ENCODE measurements around the gene GPR146. TPM values are rescaled to one million over a fixed set of nuclear protein-coding genes. Genes with fewer than 3 reads are reported as not detected.

GPR146 gene
- total RNA-seq, 8 experiments from 2014 or later: 1.00 to 4.6 (median 1.4) TPM

DNA sequence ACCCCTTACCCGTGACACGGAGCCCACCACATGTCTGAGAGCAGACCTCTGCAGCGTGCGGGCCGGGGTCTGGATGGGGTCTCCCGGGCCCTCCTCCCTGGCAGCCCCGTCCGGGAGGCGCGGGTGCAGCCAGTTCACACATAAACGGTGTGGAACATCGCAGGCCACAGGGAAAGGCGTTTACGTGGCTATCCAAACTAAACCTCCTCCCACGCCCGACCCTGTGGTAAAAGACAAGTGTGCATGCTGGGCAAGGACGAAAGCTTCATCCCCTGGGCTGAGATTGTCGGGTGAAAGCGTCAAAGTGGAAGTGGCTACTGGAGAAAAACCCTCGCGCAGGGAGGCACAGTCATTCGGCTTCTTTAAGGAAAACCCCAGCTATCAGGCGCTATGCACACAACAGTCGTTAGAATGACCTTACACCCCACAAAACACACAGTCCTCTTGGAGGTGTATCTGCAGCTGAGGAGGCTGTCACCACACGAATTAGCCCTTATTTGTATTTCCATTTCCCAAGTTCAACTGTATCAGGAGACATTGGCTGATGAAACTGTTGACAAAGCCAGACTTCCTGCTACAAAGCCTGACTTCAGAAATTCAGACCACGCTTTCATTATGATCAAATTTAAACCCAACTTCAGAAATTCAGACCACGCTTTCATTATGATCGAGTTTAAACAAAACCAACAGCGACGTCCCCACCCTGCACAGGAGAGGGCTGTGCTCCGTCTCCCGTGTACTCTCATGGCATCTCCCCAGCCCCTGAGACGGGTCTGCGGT lies 58.9 kb downstream of the GPR146 start:
- H3K27ac ChIP-seq: no peak overlapping the region
- WGBS, 10 experiments: 50 to 100% (median 88%) methylated on average over 1 to 13 of the region's 34 CpGs; no CpG with 5 or more reads in 2 of the 10 experiments
- in situ Hi-C loops (cut with MboI; ENCODE audit: low pct_unique_long_range_greater_than_20kb in 2 of 9, low sequenced_read_pairs in 9 of 9, unreplicated experiment in 9 of 9): no loop called here
- H3K4me3 ChIP-seq: no peak overlapping the region
- ATAC-seq (replicated peaks in 6 of 8): no peak
- H3K4me1 ChIP-seq (replicated peaks in 1 of 2): peaks cover 33 to 38% of the 10 kb centered on the region in 2 donors

- ATAC-seq (replicated peaks in 6 of 8): peak in 2 of 8 experiments; percentile 5 to 8
- Histone ChIP-seq H3K27ac (peak overlapping the region; percentile 19 to 30), H3K4me3 (no peak overlapping the region), H3K4me1 (replicated peaks in 1 of 2) (peaks cover 33 to 38% of the 10 kb centered on the region in 2 donors)
- in situ Hi-C loops (cut with MboI; ENCODE audit: low pct_unique_long_range_greater_than_20kb in 2 of 9, low sequenced_read_pairs in 9 of 9, unreplicated experiment in 9 of 9): no loop called here
- 90 to 100% (median 100%) methylated on average over 1 to 7 of the region's 21 CpGs; no CpG with 5 or more reads in 5 of the 10 experiments for WGBS, 10 experiments
Observed at GRCh38 chr7:1103789-1104515, 59.6 kb downstream of the GPR146 start.

DNA sequence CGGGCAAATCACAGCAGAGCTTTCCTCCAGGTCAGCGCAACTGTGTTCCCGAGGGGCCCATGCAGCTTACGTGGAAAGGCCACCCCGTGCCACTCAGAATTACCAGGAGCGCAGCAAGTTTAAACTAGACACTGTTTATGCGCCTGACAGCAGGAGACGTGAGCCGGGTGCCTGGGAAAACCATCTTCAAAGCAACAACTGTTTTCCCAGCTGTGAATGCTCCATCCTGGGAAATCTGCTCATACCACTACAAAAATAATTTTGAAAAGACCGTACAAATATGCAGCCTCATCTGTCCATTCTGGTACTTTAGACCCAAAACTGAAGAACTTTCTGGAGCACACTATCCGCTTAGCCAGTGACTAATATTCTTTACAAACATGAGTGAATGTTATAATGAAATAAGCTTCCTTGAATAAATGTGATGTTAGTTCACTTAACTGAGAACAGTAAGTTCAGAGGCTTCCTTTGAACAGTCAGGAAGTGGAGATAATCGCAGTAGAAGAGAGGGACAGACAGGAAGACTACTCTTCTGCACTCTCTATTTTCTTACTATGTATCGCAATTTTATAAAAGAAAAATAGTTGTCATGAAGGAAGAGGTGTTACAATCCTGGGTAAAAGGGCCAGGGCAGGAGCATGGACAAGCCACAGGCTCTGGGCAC lies 60.3 kb downstream of the GPR146 start:
- Histone ChIP-seq H3K27ac (no peak overlapping the region), H3K4me1 (replicated peaks in 1 of 2) (peaks cover 33 to 38% of the 10 kb centered on the region in 2 donors), H3K4me3 (no peak overlapping the region)
- 88 to 100% (median 95%) methylated on average over 2 to 9 of the region's 13 CpGs for WGBS, 10 experiments
- ATAC-seq (replicated peaks in 6 of 8): peak in 1 of 8 experiments; percentile 43
- in situ Hi-C loops (cut with MboI; ENCODE audit: low pct_unique_long_range_greater_than_20kb in 2 of 9, low sequenced_read_pairs in 9 of 9, unreplicated experiment in 9 of 9): no loop called here

DNA sequence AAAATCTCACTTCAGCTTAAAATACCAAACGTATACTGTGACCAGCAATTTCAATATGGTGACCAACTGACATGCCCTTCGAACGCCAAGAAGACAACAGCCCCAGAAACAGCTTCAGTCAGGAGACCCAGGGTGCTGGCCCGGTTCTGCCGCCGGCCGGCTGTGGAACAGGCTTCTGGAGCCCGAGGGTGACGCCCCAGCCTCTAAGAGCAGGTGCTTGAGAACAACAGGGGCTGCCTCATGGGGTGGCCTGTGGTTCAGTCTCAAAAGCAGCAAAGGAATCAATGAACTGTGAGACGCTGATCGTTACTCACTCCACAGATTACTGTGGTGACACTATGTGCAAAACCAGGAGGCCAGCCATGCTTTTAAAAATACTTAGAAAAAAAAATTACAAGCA lies 60.8 kb downstream of the GPR146 start:
- 19 to 100% (median 67%) methylated on average over 1 to 5 of the region's 11 CpGs; no CpG with 5 or more reads in 1 of the 10 experiments for WGBS, 10 experiments
- Histone ChIP-seq H3K27ac (no peak overlapping the region), H3K4me3 (no peak overlapping the region), H3K4me1 (replicated peaks in 1 of 2) (peaks cover 30 to 36% of the 10 kb centered on the region in 2 donors)
- ATAC-seq (replicated peaks in 6 of 8): no peak
- in situ Hi-C loops (cut with MboI; ENCODE audit: low pct_unique_long_range_greater_than_20kb in 2 of 9, low sequenced_read_pairs in 9 of 9, unreplicated experiment in 9 of 9): no loop called here

DNA sequence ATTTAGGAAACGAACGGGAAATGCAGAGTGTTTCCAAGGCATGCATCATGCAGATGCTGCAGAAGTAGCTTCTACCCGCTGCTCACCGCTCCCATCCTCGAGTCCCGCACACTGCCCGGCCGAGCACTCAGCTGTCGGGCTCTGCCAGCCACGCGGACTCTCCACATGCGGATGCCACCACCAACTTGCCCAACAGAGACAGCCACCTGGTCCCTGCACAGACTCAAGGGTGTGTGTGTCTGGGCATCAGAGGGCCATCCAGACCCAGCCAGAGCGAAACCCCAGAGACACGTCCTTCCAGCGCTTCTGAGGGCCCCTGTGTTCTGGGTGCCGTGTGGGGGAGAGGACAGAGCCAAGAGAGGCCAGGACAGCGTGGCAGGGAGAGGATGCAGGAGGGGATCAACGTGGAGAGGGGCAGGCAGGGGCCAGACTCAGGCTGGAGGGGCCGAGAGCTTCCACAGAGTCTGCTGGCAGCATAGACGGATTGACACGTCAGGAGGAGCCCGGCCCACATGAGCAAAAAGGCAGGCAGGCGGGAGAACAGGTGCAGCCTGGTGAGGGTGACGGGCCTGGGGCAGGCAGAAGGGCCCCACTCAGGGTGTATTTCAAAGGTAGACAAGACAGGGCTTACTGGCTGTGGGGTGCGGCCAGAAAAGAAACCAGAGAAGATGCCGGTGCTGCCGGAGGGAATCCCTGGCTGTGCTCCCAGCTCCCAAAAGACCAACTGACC lies 61.9 kb downstream of the GPR146 start:
- peaks cover 20 to 26% of the 10 kb centered on the region in 2 donors for H3K4me1 ChIP-seq (replicated peaks in 1 of 2)
- no peak for ATAC-seq (replicated peaks in 6 of 8)
- in situ Hi-C loops (cut with MboI; ENCODE audit: low pct_unique_long_range_greater_than_20kb in 2 of 9, low sequenced_read_pairs in 9 of 9, unreplicated experiment in 9 of 9): no loop called here
- no peak overlapping the region for H3K4me3 ChIP-seq
- no peak overlapping the region for H3K27ac ChIP-seq
- WGBS, 10 experiments: 45 to 92% (median 64%) methylated on average over 1 to 10 of the region's 27 CpGs; no CpG with 5 or more reads in 4 of the 10 experiments

DNA sequence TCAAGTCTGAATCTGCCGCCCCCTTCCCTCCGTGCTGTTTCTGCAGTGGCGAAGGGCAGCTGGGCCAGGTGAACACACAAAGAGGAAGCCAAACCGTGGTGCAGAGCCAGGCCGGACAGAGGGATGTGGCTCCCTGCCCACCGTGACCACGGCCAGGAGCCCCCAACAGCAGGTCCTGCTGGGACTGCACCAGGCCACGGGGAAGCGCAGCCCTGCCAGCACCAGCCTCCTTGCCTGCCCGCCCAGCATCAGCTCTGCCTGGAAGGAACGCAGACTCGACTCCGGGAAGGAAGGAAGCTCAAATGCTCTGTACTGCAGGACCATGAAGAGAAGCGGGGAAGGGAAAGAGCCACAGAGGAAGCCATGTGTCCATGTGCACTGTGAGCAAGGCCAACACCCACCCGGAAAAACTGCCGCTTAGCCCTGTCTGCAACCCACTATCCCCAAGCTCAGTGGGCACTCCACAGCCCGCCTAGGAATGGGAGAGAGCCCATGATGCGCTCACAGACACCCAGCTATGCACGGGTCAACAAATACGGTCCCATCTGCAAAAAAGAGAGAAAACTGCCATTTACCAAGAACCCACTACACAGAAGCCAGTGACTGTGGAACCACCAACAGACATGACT lies 62.6 kb downstream of the GPR146 start:
- in situ Hi-C loops (cut with MboI; ENCODE audit: low pct_unique_long_range_greater_than_20kb in 2 of 9, low sequenced_read_pairs in 9 of 9, unreplicated experiment in 9 of 9): no loop called here
- ATAC-seq (replicated peaks in 6 of 8): no peak
- WGBS, 10 experiments: 70 to 100% (median 88%) methylated on average over 1 to 11 of the region's 20 CpGs; no CpG with 5 or more reads in 4 of the 10 experiments
- Histone ChIP-seq H3K27ac (no peak overlapping the region), H3K4me3 (no peak overlapping the region), H3K4me1 (replicated peaks in 1 of 2) (peaks cover 14 to 21% of the 10 kb centered on the region in 2 donors)

DNA sequence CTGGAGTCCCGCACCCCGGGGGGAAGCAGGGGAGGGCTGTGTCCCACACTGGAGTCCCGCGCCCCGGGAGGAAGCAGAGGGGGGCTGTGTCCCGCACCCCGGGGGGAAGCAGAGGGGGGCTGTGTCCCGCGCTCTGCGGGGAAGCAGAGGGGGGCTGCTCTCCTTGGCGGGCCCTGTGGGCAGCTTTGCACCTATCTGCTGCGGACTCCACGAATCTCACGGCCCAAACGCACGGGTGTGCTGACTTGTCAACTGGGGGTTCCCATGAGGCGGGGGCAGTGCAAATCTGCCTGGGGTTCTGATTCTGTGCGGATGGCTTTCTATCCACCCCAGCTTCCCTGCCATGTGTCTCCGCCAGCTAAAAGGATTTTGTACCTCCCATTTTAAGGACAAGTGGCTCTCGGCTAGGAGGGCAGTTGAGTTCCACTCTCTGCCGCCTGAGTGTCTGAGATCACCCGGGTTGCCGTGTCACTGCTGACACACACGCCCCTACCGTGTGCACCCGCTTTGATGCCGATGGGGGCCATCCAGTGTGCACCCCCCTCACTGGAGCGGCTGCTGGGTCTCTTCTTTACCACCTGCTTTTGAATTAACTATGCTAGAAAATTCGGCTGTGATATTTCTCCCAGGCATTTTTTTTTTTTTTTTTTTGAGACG lies 64.0 kb downstream of the GPR146 start:
- no peak for ATAC-seq (replicated peaks in 6 of 8)
- Histone ChIP-seq H3K4me3 (no peak overlapping the region), H3K4me1 (replicated peaks in 1 of 2) (peaks cover 14 to 21% of the 10 kb centered on the region in 2 donors), H3K27ac (no peak overlapping the region)
- in situ Hi-C loops (cut with MboI; ENCODE audit: low pct_unique_long_range_greater_than_20kb in 2 of 9, low sequenced_read_pairs in 9 of 9, unreplicated experiment in 9 of 9): no loop called here
- 50 to 100% (median 93%) methylated on average over 1 to 11 of the region's 30 CpGs; no CpG with 5 or more reads in 2 of the 10 experiments for WGBS, 10 experiments

Other genes with a start within 250 kb of the GPR146 start
- 100 to 1,000 TPM in 1 of 8 experiments, 10 to 100 TPM in 7; 30.8 to 102 (median 53.0) TPM for gene SUN1, start 212.1 kb upstream of the GPR146 start, total RNA-seq
- 10 to 100 TPM; 12.6 to 42.8 (median 27.5) TPM for gene GET4, start 168.0 kb upstream of the GPR146 start, total RNA-seq
- 10 to 100 TPM in 1 of 8 experiments, 1 to 10 TPM in 7; 1.3 to 24.2 (median 3.7) TPM for gene ADAP1, start 89.9 kb upstream of the GPR146 start, total RNA-seq
- gene COX19, start 69.0 kb upstream of the GPR146 start, total RNA-seq: 10 to 100 TPM in 5 of 8 experiments, 1 to 10 TPM in 3; 4.7 to 13.9 (median 10.3) TPM
- gene CYP2W1, start 61.4 kb upstream of the GPR146 start, total RNA-seq: under 1 TPM in 7 of 8 experiments, not detected in 1; 0.05 to 0.77 (median 0.51) TPM
- 1 to 10 TPM in 4 of 8 experiments, under 1 TPM in 4; 0.43 to 3.6 (median 1.1) TPM for gene GPER1, start 43.6 kb downstream of the GPR146 start, total RNA-seq
- 10 to 100 TPM; 14.7 to 68.5 (median 41.3) TPM for gene ZFAND2A, start 115.7 kb downstream of the GPR146 start, total RNA-seq
- under 1 TPM in 4 of 8 experiments, not detected in 4; 0.13 to 0.38 (median 0.18) TPM for gene UNCX, start 188.3 kb downstream of the GPR146 start, total RNA-seq